ENCODE results near the gene TYW1B.
"Not testable (repeated sequence)": the region's sequence is repeated elsewhere in the genome, so short reads cannot be mapped to it uniquely, and the experiment has no call there.

Gene TYW1B

GRCh38 chr7:72838315-72838714, 10.3 kb upstream of the TYW1B start:
- not testable (repeated sequence) for H3K9ac ChIP-seq; H3K27ac ChIP-seq; H3K27me3 ChIP-seq (ENCODE audit: insufficient read depth, low read depth); H3K4me3 ChIP-seq (IDR thresholded peaks at IDR 0.05; ENCODE audit: insufficient read depth, low read depth, low read length); H2AFZ ChIP-seq (ENCODE audit: low read depth); H4K20me1 ChIP-seq (ENCODE audit: insufficient read depth); H3K79me2 ChIP-seq (ENCODE audit: insufficient read depth, low read depth); H3K4me1 ChIP-seq (ENCODE audit: low read depth, poor library complexity, severe bottlenecking); H3K4me2 ChIP-seq
- H3K36me3 ChIP-seq (ENCODE audit: insufficient read depth), result peaks cover 31% of the 10 kb centered on the region; the same call in 1 of the 2 replicates

DNA sequence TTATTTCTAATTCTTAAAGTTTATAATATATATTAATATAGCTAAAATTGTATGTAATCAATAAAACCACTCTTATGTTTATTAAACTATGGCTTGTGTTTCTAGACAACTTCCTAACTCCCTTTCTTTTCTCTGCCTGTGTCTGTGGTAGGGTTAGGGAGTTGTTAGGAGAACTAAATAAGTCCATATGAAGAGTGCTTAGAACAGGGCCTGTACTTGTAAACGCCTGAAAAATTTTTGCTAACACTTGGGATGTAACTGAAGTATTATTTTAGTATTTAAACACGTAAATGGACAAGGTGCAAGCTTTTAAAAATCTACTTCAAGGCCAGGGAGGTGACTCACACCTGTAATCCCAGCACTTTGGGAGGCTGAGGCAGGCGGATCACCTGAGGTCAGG, 9.3 kb upstream of the TYW1B start:
- H3K4me3 ChIP-seq (IDR thresholded peaks at IDR 0.05; ENCODE audit: insufficient read depth, low read depth, low read length); H2AFZ ChIP-seq (ENCODE audit: low read depth); H3K4me2 ChIP-seq; H3K9ac ChIP-seq; H3K4me1 ChIP-seq (ENCODE audit: low read depth, poor library complexity, severe bottlenecking); H3K27me3 ChIP-seq (ENCODE audit: insufficient read depth, low read depth); H4K20me1 ChIP-seq (ENCODE audit: insufficient read depth); H3K27ac ChIP-seq: not testable (repeated sequence)
- H3K79me2 ChIP-seq (ENCODE audit: insufficient read depth, low read depth), result peaks cover 19% of the 10 kb centered on the region; the same call in 1 of the 2 replicates
- H3K36me3 ChIP-seq (ENCODE audit: insufficient read depth), result peaks cover 41% of the 10 kb centered on the region; the same call in 1 of the 2 replicates

- H3K4me3 ChIP-seq (IDR thresholded peaks at IDR 0.05; ENCODE audit: insufficient read depth, low read depth, low read length); H2AFZ ChIP-seq (ENCODE audit: low read depth); H3K27me3 ChIP-seq (ENCODE audit: insufficient read depth, low read depth): not testable (repeated sequence)
- peak overlapping the region; percentile 74; the same call in 1 of the 2 replicates for H3K27ac ChIP-seq
- peak overlapping the region; percentile 80 for H3K4me2 ChIP-seq
- H3K79me2 ChIP-seq (ENCODE audit: insufficient read depth, low read depth), result peaks cover 68% of the 10 kb centered on the region
- H3K4me1 ChIP-seq (ENCODE audit: low read depth, poor library complexity, severe bottlenecking), result peaks cover 27% of the 10 kb centered on the region
- H3K36me3 ChIP-seq (ENCODE audit: insufficient read depth), result peaks cover 40% of the 10 kb centered on the region; the same call in 1 of the 2 replicates
- H4K20me1 ChIP-seq (ENCODE audit: insufficient read depth), result peaks cover 10% of the 10 kb centered on the region; the same call in 1 of the 2 replicates
- H3K9ac ChIP-seq, result peak overlapping the region; percentile 5; the same call in 1 of the 2 replicates
These were observed 2.6 kb upstream of the TYW1B start for GRCh38 chr7:72830567-72830966.

DNA sequence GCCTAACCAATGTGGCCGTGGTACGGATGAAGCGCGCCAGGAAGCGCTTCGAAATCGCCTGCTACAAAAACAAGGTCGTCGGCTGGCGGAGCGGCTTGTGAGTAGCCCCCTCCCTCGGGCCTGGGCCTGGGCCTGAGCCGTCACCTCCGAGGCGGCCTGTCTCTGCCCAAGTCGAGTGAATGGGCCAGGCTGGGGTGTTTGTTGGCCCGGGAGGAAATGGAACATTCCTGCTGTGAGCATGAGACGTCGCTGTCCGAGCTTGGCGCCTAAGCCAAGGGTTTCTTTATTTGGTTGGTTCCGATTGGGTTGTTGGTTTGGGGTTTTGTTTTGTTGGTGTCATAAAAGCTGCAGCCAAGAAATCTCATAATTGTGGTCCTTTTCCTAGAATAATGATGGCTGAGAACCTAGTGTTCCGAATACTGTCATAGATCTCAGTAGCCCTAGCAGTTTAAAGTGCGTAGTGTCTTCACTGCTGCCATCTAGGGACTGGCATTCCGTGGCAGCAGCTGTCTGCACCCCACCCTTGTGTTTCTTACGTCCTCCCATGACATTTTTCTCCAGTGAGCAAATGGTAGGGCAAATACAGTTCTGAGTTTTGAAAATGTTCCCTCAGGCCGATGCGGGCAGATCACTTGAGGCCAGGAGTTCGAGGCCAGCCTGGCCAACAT, 1.8 kb upstream of the TYW1B start:
- peak overlapping the region; percentile 73 for H3K9ac ChIP-seq
- H3K79me2 ChIP-seq (ENCODE audit: insufficient read depth, low read depth), result peaks cover 70% of the 10 kb centered on the region
- TF ChIP-seq, protein P1, sequence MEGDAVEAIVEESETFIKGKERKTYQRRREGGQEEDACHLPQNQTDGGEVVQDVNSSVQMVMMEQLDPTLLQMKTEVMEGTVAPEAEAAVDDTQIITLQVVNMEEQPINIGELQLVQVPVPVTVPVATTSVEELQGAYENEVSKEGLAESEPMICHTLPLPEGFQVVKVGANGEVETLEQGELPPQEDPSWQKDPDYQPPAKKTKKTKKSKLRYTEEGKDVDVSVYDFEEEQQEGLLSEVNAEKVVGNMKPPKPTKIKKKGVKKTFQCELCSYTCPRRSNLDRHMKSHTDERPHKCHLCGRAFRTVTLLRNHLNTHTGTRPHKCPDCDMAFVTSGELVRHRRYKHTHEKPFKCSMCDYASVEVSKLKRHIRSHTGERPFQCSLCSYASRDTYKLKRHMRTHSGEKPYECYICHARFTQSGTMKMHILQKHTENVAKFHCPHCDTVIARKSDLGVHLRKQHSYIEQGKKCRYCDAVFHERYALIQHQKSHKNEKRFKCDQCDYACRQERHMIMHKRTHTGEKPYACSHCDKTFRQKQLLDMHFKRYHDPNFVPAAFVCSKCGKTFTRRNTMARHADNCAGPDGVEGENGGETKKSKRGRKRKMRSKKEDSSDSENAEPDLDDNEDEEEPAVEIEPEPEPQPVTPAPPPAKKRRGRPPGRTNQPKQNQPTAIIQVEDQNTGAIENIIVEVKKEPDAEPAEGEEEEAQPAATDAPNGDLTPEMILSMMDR (conservative IDR thresholded peaks at IDR 0.05; ENCODE audit: low read depth, low read length), result peak; percentile 64
- peaks cover 31% of the 10 kb centered on the region for H3K4me1 ChIP-seq (ENCODE audit: low read depth, poor library complexity, severe bottlenecking)
- H3K27ac ChIP-seq, result peak overlapping the region; percentile 74
- peak overlapping the region; percentile 80 for H3K4me2 ChIP-seq
- H3K4me3 ChIP-seq (IDR thresholded peaks at IDR 0.05; ENCODE audit: insufficient read depth, low read depth, low read length); H3K27me3 ChIP-seq (ENCODE audit: insufficient read depth, low read depth): not testable (repeated sequence)
- peaks cover 10% of the 10 kb centered on the region; the same call in 1 of the 2 replicates for H4K20me1 ChIP-seq (ENCODE audit: insufficient read depth)
- H2AFZ ChIP-seq (ENCODE audit: low read depth), result peak overlapping the region; percentile 74
- peaks cover 40% of the 10 kb centered on the region; the same call in 1 of the 2 replicates for H3K36me3 ChIP-seq (ENCODE audit: insufficient read depth)

GRCh38 chr7:72829291-72829686, 1.3 kb upstream of the TYW1B start:
- not testable (repeated sequence) for H3K4me3 ChIP-seq (IDR thresholded peaks at IDR 0.05; ENCODE audit: insufficient read depth, low read depth, low read length); H3K27me3 ChIP-seq (ENCODE audit: insufficient read depth, low read depth)
- H3K36me3 ChIP-seq (ENCODE audit: insufficient read depth), result peaks cover 34% of the 10 kb centered on the region; the same call in 1 of the 2 replicates
- peak overlapping the region; percentile 73 for H3K9ac ChIP-seq
- peak overlapping the region; percentile 74 for H3K27ac ChIP-seq
- peaks cover 71% of the 10 kb centered on the region for H3K79me2 ChIP-seq (ENCODE audit: insufficient read depth, low read depth)
- H4K20me1 ChIP-seq (ENCODE audit: insufficient read depth), result peaks cover 10% of the 10 kb centered on the region; the same call in 1 of the 2 replicates
- H3K4me2 ChIP-seq, result peak overlapping the region; percentile 80; the same call in 1 of the 2 replicates
- H2AFZ ChIP-seq (ENCODE audit: low read depth), result peak overlapping the region; percentile 74
- peaks cover 36% of the 10 kb centered on the region for H3K4me1 ChIP-seq (ENCODE audit: low read depth, poor library complexity, severe bottlenecking)

- Histone ChIP-seq H3K27ac (peak overlapping the region; percentile 16), H3K79me2 (ENCODE audit: insufficient read depth, low read depth) (peaks cover 63% of the 10 kb centered on the region), H3K4me2 (peak overlapping the region; percentile 51), H3K4me1 (ENCODE audit: low read depth, poor library complexity, severe bottlenecking) (peaks cover 61% of the 10 kb centered on the region)
- H2AFZ ChIP-seq (ENCODE audit: low read depth); H3K9ac ChIP-seq; H3K4me3 ChIP-seq (IDR thresholded peaks at IDR 0.05; ENCODE audit: insufficient read depth, low read depth, low read length); H3K27me3 ChIP-seq (ENCODE audit: insufficient read depth, low read depth); H4K20me1 ChIP-seq (ENCODE audit: insufficient read depth); H3K36me3 ChIP-seq (ENCODE audit: insufficient read depth): not testable (repeated sequence)
- TF ChIP-seq, protein P1 (conservative IDR thresholded peaks at IDR 0.05; ENCODE audit: low read depth, low read length), result peak; percentile 64
These were observed 4.0 kb downstream of the TYW1B start for GRCh38 chr7:72823765-72824732.

- Histone ChIP-seq H3K27ac (0 out of 2 replicates have a peak overlapping the region, but pooled peaks have one; percentile 7), H3K4me1 (ENCODE audit: low read depth, poor library complexity, severe bottlenecking) (peaks cover 61% of the 10 kb centered on the region), H3K4me2 (peak overlapping the region; percentile 2; the same call in 1 of the 2 replicates), H3K79me2 (ENCODE audit: insufficient read depth, low read depth) (peaks cover 74% of the 10 kb centered on the region)
- H3K9ac ChIP-seq; H3K36me3 ChIP-seq (ENCODE audit: insufficient read depth); H4K20me1 ChIP-seq (ENCODE audit: insufficient read depth); H3K4me3 ChIP-seq (IDR thresholded peaks at IDR 0.05; ENCODE audit: insufficient read depth, low read depth, low read length); H3K27me3 ChIP-seq (ENCODE audit: insufficient read depth, low read depth); H2AFZ ChIP-seq (ENCODE audit: low read depth): not testable (repeated sequence)
These were observed 5.5 kb downstream of the TYW1B start for GRCh38 chr7:72822497-72822896.
